HG03139 (cell line): Measurements from ENCODE around the gene ACAD10.

Source experiments
- ATAC-seq: cut with Tn5 transposase; IDR thresholded peaks from one replicate; pipeline ENCODE4 v1.9.1; 2021; ENCODE audit not compliant: unreplicated experiment

The ACAD10 gene

GRCh38 chr12:111773801-111774551 lies 88.1 kb downstream of the ACAD10 start:
- ATAC-seq: no peak

- no peak for ATAC-seq
Observed at GRCh38 chr12:111775205-111776193, 89.6 kb downstream of the ACAD10 start.

GRCh38 chr12:111776836-111777344 lies 91.0 kb downstream of the ACAD10 start:
- no peak for ATAC-seq

GRCh38 chr12:111777345-111778045 lies 91.6 kb downstream of the ACAD10 start:
- ATAC-seq: no peak

- ATAC-seq: no peak
Observed at GRCh38 chr12:111780166-111780565, 94.3 kb downstream of the ACAD10 start.

- no peak for ATAC-seq
Observed at GRCh38 chr12:111780615-111781014, 94.8 kb downstream of the ACAD10 start.

- ATAC-seq: no peak
Observed at GRCh38 chr12:111781085-111781658, 95.3 kb downstream of the ACAD10 start.

- no peak for ATAC-seq
Observed at GRCh38 chr12:111783046-111783445, 97.2 kb downstream of the ACAD10 start.

GRCh38 chr12:111784953-111785352 lies 99.1 kb downstream of the ACAD10 start:
- ATAC-seq: no peak

- ATAC-seq: no peak
Observed at GRCh38 chr12:111785651-111786050, 99.8 kb downstream of the ACAD10 start.

- ATAC-seq: no peak
Observed at GRCh38 chr12:111788178-111788654, 102.4 kb downstream of the ACAD10 start.

GRCh38 chr12:111789779-111790178 lies 103.9 kb downstream of the ACAD10 start:
- ATAC-seq: no peak

- ATAC-seq: no peak
Observed at GRCh38 chr12:111791507-111791906, 105.7 kb downstream of the ACAD10 start.

- ATAC-seq: no peak
Observed at GRCh38 chr12:111792155-111792855, 106.5 kb downstream of the ACAD10 start.

- no peak for ATAC-seq
Observed at GRCh38 chr12:111792856-111793235, 107.0 kb downstream of the ACAD10 start.

GRCh38 chr12:111798182-111798581 lies 112.3 kb downstream of the ACAD10 start:
- ATAC-seq: no peak

- no peak for ATAC-seq
Observed at GRCh38 chr12:111799758-111800157, 113.9 kb downstream of the ACAD10 start.

- no peak for ATAC-seq
Observed at GRCh38 chr12:111803038-111803626, 117.3 kb downstream of the ACAD10 start.

GRCh38 chr12:111803851-111804250 lies 118.0 kb downstream of the ACAD10 start:
- ATAC-seq: no peak

- no peak for ATAC-seq
Observed at GRCh38 chr12:111806304-111806703, 120.5 kb downstream of the ACAD10 start.
